Smooth muscle cell (in vitro differentiated cells): Measurements from ENCODE around the gene CATSPERZ. TPM values are rescaled to one million over a fixed set of nuclear protein-coding genes. Genes with fewer than 3 reads are reported as not detected.

Source experiments
- DNase-seq: peaks from one replicate; lab custom pipeline; 2025; ENCODE audit not compliant: unreplicated experiment; lab: John Stamatoyannopoulos, UW
- H2AFZ ChIP-seq: fragments of 200-600 bp; sonication (generic); 2 replicates; pipeline ENCODE4 v1.6.0; 2016; ENCODE audit warnings: antibody characterized with exemption, low read depth, mild to moderate bottlenecking
- H3F3A ChIP-seq: fragments of 200-600 bp; sonication (generic); 2 replicates; pipeline ENCODE4 v1.6.0; 2017; ENCODE audit warnings: antibody characterized with exemption, low read depth
- H3K27ac ChIP-seq: fragments of 200-600 bp; sonication (generic); 2 replicates; pipeline ENCODE4 v1.5.1; 2016; ENCODE audit warnings: low read depth, mild to moderate bottlenecking
- H3K27me3 ChIP-seq: fragments of 200-600 bp; sonication (generic); 2 replicates; pipeline ENCODE4 v1.6.1; 2016; ENCODE audit warnings: low read depth, mild to moderate bottlenecking
- H3K36me3 ChIP-seq: fragments of 200-600 bp; sonication (generic); 2 replicates; pipeline ENCODE4 v1.5.1; 2016; ENCODE audit warnings: low read depth
- H3K4me1 ChIP-seq: fragments of 200-600 bp; sonication (generic); 2 replicates; pipeline ENCODE4 v1.5.1; 2016; ENCODE audit warnings: low read depth
- H3K4me2 ChIP-seq: fragments of 200-600 bp; sonication (generic); 2 replicates; pipeline ENCODE4 v1.6.0; 2016; ENCODE audit warnings: mild to moderate bottlenecking
- H3K4me3 ChIP-seq: fragments of 200-600 bp; sonication (generic); 2 replicates; pipeline ENCODE4 v1.5.1; 2016; ENCODE audit warnings: mild to moderate bottlenecking
- H3K79me2 ChIP-seq: fragments of 200-600 bp; sonication (generic); 2 replicates; pipeline ENCODE4 v1.6.0; 2016; ENCODE audit warnings: low read depth, mild to moderate bottlenecking
- H3K9ac ChIP-seq: fragments of 200-600 bp; sonication (generic); 2 replicates; pipeline ENCODE4 v1.6.0; 2016; ENCODE audit warnings: low read depth
- H3K9me3 ChIP-seq: fragments of 200-600 bp; sonication (generic); replicated peaks from 2 replicates; pipeline ENCODE4 v1.5.1; 2016; ENCODE audit warnings: low read depth
- H4K20me1 ChIP-seq: fragments of 200-600 bp; sonication (generic); 2 replicates; pipeline ENCODE4 v1.6.0; 2016; ENCODE audit warnings: low read depth
- WGBS: methylation state at CpG from one replicate; pipeline ENCODE4 v1.1.7; 2016; ENCODE audit warnings: low lambda C conversion rate; 5-methylcytosine and 5-hydroxymethylcytosine counted together
- polyA plus RNA-seq: library from polyadenylated mRNA; unstranded; fragments of >200 nt; fragmentation: Nextera tagmentation; extraction: Ambion mirVana; gene quantifications from 2 replicates; pipeline ENCODE4 v1.2.1, GENCODE V29; 2016
- total RNA-seq: library from RNA; depleted of rRNA; stranded (reverse); fragments of >200 nt; gene quantifications from 2 replicates; pipeline ENCODE4 v1.2.3, GENCODE V29; 2014
- TF ChIP-seq, protein P1 (sequence below): fragments of 200-600 bp; sonication (generic); IDR thresholded peaks from 2 replicates; pipeline ENCODE4 v1.5.1; 2017; ENCODE audit warnings: borderline replicate concordance, mild to moderate bottlenecking, antibody characterized with exemption; ENCODE audit not compliant: insufficient read depth, poor library complexity, severe bottlenecking

Gene CATSPERZ
- total and polyA plus RNA-seq, 2 experiments from 2014 or later = not detected

DNA sequence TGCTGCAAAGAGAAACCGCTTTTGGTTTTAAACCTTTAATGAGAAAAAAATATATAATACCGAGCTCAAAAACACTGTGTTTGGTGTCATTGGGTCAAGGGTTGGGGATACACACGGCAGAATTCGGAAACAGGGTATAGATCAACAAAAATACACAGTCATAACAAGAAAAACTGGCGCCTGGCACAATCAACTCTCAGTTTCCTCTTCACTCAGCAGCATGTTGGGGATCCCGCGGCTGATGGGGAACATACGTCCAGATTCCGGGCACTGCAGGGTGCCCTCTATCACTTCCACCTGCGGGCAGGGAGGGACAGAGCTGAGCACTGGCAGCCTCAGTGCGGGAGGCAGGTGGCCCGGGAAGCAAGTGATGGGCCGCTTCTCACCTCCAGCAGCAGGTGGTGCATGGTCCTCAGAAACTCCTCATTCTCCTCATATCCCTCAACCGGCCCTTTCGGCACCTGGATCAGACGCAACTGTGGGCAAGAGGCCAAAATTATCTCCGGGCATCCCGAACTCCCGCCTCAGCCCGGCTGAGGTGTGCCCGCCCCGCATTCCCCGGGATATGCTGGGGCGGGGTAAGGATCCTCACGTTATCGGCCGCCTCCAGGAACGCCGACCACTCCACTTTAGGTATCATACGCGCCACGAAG lies 16.6 kb downstream of the CATSPERZ start:
- no peak for DNase-seq
- WGBS = 9% methylated on average over 32 of the region's 32 CpGs
- Histone ChIP-seq H3K27me3 (no peaks in the 10 kb centered on the region), H3K9ac (peak overlapping the region; percentile 88), H3K4me2 (peak overlapping the region; percentile 90), H3F3A (no peaks in the 10 kb centered on the region), H3K27ac (peak overlapping the region; percentile 96), H4K20me1 (no peaks in the 10 kb centered on the region), H3K79me2 (peaks cover 6% of the 10 kb centered on the region), H3K9me3 (no peaks in the 10 kb centered on the region), H2AFZ (peak overlapping the region; percentile 42), H3K4me1 (peaks cover 8% of the 10 kb centered on the region), H3K36me3 (no peaks in the 10 kb centered on the region), H3K4me3 (peak overlapping the region; percentile 95)
- TF ChIP-seq, protein P1, sequence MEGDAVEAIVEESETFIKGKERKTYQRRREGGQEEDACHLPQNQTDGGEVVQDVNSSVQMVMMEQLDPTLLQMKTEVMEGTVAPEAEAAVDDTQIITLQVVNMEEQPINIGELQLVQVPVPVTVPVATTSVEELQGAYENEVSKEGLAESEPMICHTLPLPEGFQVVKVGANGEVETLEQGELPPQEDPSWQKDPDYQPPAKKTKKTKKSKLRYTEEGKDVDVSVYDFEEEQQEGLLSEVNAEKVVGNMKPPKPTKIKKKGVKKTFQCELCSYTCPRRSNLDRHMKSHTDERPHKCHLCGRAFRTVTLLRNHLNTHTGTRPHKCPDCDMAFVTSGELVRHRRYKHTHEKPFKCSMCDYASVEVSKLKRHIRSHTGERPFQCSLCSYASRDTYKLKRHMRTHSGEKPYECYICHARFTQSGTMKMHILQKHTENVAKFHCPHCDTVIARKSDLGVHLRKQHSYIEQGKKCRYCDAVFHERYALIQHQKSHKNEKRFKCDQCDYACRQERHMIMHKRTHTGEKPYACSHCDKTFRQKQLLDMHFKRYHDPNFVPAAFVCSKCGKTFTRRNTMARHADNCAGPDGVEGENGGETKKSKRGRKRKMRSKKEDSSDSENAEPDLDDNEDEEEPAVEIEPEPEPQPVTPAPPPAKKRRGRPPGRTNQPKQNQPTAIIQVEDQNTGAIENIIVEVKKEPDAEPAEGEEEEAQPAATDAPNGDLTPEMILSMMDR = no peak

DNA sequence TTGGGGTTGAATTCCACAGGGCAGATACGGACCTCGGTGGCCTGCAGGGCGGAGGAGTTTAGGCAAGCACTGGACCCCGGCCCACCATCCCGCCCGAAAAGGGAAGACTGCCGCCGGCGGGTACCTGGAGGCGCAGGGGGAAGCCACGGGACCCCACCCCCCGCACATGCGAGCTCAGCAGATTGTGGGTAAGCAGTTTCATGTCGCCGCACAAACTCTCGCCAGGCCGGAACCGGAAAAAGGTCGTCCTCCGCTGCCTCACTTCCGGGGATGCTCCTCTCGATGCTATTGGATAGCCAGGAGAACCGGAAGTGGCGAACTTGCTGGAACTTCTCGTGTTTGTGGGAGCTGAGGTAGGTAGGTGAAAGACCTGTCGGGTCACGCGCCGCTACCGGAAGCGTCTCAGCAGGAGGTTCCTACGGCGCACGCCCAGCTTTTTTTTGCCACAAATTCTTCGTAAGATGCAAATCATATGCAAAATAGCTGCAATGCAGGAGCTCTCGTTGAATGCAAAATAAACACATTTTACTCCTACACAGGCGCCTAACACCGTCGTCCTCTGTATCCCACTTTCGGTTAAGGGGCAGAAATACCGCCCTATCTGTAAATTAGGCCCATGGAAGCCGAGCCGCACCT lies 17.3 kb downstream of the CATSPERZ start, which contains the start of gene TRMT112:
Gene TRMT112, minus strand, starts transcription at position 235 of the 636 bp plus-strand sequence. Its CDS starts 33 bp downstream, at position 202.
- WGBS = under 1% methylated on average over 43 of the region's 43 CpGs

DNA sequence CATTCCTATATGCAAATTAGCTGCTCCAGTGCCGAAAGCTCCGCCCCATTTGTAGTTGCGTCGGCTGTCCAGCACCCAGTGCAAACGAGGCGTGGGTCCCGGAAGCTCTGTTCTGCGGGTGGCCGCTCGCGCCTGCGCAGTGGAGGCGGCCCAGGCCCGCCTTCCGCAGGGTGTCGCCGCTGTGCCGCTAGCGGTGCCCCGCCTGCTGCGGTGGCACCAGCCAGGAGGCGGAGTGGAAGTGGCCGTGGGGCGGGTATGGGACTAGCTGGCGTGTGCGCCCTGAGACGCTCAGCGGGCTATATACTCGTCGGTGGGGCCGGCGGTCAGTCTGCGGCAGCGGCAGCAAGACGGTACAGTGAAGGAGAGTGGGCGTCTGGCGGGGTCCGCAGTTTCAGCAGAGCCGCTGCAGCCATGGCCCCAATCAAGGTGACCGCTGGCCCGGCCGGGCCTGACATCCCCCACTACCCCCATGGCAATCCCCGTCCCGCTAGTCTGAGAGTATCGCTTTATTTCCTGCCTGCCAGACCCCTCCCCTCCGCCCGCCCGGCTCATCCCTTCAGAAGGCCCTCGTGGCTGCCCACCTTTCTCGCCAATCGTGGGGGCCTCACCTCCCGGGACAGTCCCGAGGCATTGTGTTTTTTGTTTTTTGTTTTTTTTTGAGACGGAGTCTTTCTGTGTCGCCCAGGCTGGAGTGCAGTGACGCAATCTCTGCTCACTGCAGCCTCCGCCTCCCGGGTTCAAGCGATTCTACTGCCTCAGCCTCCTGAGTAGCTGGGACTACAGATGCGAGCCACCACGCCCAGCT lies 18.0 kb downstream of the CATSPERZ start, which contains the start of gene PRDX5:
Gene PRDX5, plus strand, starts transcription at position 161 of the 805 bp plus-strand sequence. Its CDS starts 95 bp downstream, at position 256.
- Histone ChIP-seq H3K27ac (peak within 1 kb of the TSS; percentile 96), H3K9ac (peak within 1 kb of the TSS; percentile 88), H3K79me2 (peaks cover 6% of the 10 kb centered on the region), H3K9me3 (no peaks in the 10 kb centered on the region), H3K4me3 (peak within 1 kb of the TSS; percentile 95), H3K4me2 (peak within 1 kb of the TSS; percentile 90), H3K27me3 (no peaks in the 10 kb centered on the region), H3K36me3 (no peaks in the 10 kb centered on the region), H3K4me1 (peaks cover 8% of the 10 kb centered on the region), H4K20me1 (no peaks in the 10 kb centered on the region), H2AFZ (peak within 1 kb of the TSS; percentile 61), H3F3A (no peaks in the 10 kb centered on the region)
- TF ChIP-seq, protein P1 = no peak
- WGBS = under 1% methylated on average over 58 of the region's 61 CpGs
- DNase-seq = peak; percentile 82

More for the DNA sequence above, 17.3 kb downstream of the CATSPERZ start, which contains the start of gene TRMT112:
- H3K4me3 ChIP-seq = peak within 1 kb of the TSS; percentile 95
- H4K20me1 ChIP-seq = no peaks in the 10 kb centered on the region
- H3K36me3 ChIP-seq = no peaks in the 10 kb centered on the region
- peak; percentile 80 for DNase-seq
- peaks cover 8% of the 10 kb centered on the region for H3K4me1 ChIP-seq
- no peaks in the 10 kb centered on the region for H3F3A ChIP-seq
- TF ChIP-seq, protein P1 = no peak
- H2AFZ ChIP-seq = peak within 1 kb of the TSS; percentile 61
- H3K9ac ChIP-seq = peak within 1 kb of the TSS; percentile 88
- H3K9me3 ChIP-seq = no peaks in the 10 kb centered on the region
- peak within 1 kb of the TSS; percentile 90 for H3K4me2 ChIP-seq
- H3K79me2 ChIP-seq = peaks cover 6% of the 10 kb centered on the region
- H3K27me3 ChIP-seq = no peaks in the 10 kb centered on the region
- H3K27ac ChIP-seq = peak within 1 kb of the TSS; percentile 96
